ENCODE measurements around the gene CBFA2T2.

The CBFA2T2 gene

GRCh38 chr20:33686100-33686983 lies 196.4 kb downstream of the CBFA2T2 start, which contains the start of gene E2F1:
TSS of gene E2F1 (minus strand) at chr20:33686385. CDS start at chr20:33686264, 121 bp downstream.
- peak; percentile 99 for DNase-seq (ENCODE audit: extremely low spot score)
- ChIA-PET POLR2A (no interaction called here), CTCF (interaction anchor here (1.0 to 2.4 kb wide), 3 partner anchors 16 to 46 kb away, joined by 3 to 22 read pairs (median 4); partner anchors contain the start of gene ACTL10)
- TF ChIP-seq, protein P1, sequence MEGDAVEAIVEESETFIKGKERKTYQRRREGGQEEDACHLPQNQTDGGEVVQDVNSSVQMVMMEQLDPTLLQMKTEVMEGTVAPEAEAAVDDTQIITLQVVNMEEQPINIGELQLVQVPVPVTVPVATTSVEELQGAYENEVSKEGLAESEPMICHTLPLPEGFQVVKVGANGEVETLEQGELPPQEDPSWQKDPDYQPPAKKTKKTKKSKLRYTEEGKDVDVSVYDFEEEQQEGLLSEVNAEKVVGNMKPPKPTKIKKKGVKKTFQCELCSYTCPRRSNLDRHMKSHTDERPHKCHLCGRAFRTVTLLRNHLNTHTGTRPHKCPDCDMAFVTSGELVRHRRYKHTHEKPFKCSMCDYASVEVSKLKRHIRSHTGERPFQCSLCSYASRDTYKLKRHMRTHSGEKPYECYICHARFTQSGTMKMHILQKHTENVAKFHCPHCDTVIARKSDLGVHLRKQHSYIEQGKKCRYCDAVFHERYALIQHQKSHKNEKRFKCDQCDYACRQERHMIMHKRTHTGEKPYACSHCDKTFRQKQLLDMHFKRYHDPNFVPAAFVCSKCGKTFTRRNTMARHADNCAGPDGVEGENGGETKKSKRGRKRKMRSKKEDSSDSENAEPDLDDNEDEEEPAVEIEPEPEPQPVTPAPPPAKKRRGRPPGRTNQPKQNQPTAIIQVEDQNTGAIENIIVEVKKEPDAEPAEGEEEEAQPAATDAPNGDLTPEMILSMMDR (IDR thresholded peaks at IDR 0.05; ENCODE audit: control extremely low read depth, extremely low read depth, low read depth, missing control alignments): peak; percentile 2

DNA sequence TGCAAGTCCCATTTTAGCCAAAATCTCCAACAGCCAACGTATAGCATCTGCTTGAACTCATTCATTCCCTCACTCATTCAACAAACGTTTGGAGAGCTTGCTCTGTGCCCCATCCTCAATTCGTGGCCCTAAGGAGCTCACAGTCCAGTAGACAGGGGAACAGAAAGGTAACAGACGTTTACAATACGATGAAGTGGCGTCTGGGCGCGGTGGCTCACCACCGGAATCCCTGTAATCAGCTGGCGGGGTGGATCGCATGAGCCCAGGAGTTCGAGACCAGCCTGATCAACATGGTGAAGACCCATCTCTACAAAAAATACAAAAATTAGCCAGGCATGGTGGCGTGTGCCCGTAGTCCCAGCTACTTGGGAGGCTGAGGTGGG lies 197.1 kb downstream of the CBFA2T2 start:
- POLR2A ChIA-PET: no interaction called here
- CTCF ChIA-PET: interaction anchor here (1.3 to 1.5 kb wide), 2 partner anchors 19 to 45 kb away, joined by 4 read pairs; partner anchors contain the start of gene ZNF341
- DNase-seq (ENCODE audit: extremely low spot score): no peak
- TF ChIP-seq, protein P1 (IDR thresholded peaks at IDR 0.05; ENCODE audit: control extremely low read depth, extremely low read depth, low read depth, missing control alignments): no peak

DNA sequence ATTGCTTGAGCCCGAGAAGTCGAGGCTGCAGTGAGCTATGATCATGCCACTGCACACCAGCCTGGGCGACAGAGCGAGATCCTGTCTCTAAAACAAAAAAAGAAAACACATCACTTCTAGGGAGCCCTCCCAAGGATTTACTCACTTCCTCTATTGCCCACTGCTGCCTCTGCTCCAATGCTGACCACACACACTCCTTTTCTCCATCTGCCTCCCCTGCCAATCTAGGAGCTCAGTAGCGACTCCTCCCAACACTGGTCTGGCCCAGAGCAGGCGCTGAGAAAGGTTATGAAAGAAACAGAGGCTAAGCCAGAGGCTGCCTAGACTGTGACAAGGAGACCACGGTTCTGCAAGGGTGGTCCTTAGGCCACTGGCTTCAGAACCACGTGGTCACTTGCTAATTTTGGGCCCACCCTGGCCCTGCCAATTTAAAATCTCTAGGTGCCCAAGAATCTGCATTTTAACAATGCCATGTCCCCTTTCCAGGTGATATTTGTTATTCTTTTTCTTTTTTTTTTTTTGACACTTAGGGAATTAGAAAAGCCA lies 197.5 kb downstream of the CBFA2T2 start:
- CTCF ChIA-PET: interaction anchor here (1.0 to 1.5 kb wide), 3 partner anchors 9 to 45 kb away, joined by 3 to 4 read pairs (median 4); partner anchors contain the start of gene ZNF341
- POLR2A ChIA-PET: no interaction called here
- TF ChIP-seq, protein P1 (IDR thresholded peaks at IDR 0.05; ENCODE audit: control extremely low read depth, extremely low read depth, low read depth, missing control alignments): no peak
- DNase-seq (ENCODE audit: extremely low spot score): no peak

- TF ChIP-seq, protein P1 (IDR thresholded peaks at IDR 0.05; ENCODE audit: control extremely low read depth, extremely low read depth, low read depth, missing control alignments): no peak
- ChIA-PET CTCF (interaction anchor here (0.6 to 1.5 kb wide), 4 partner anchors 8 to 44 kb away, joined by 3 to 4 read pairs (median 4); partner anchors contain the start of genes ACTL10 and ZNF341), POLR2A (no interaction called here)
- DNase-seq (ENCODE audit: extremely low spot score): no peak
Observed at GRCh38 chr20:33687993-33688937, 198.4 kb downstream of the CBFA2T2 start.

DNA sequence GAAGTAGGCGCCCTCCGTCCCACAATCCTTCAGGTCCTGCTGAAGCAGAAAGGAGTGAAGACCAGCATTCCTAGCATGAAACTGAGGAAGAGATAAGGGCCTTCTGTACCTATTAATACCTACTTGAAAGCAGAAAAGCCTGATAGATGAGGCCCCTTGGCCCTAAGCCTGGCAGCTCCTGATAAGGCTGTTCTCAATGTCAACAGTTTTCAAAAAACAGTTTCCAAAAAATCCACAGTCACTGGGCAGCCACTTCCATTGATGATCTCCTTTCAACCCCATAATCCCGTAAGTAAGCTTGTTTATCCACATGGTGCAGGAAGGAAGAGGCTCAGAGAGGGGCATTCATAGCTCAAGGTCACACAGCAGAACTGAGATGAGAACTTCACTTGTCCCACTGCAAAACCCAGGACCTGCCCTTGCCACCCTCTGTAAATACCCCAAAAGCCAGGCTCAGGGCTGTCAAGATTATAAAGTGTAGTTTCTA lies 199.1 kb downstream of the CBFA2T2 start:
- ChIA-PET POLR2A (no interaction called here), CTCF (no interaction called here)
- no peak for DNase-seq (ENCODE audit: extremely low spot score)
- TF ChIP-seq, protein P1 (IDR thresholded peaks at IDR 0.05; ENCODE audit: control extremely low read depth, extremely low read depth, low read depth, missing control alignments): no peak

Measured in GM10248 (cell line).